DOHH2 (cell line): ENCODE data around the gene FOSL2.

Source experiments
- H3F3A ChIP-seq: fragments of 200-600 bp; sonication (generic), shearing (Covaris generic); 2 replicates; pipeline ENCODE4 v1.6.0; 2016; ENCODE audit warnings: antibody characterized with exemption, mild to moderate bottlenecking; ENCODE audit not compliant: control insufficient read depth, insufficient read depth
- H3K27ac ChIP-seq: fragments of 200-600 bp; sonication (generic); 2 replicates; pipeline ENCODE4 v1.5.1; 2014; ENCODE audit warnings: low read depth, mild to moderate bottlenecking, low read length, moderate library complexity
- H3K27me3 ChIP-seq: fragments of 200-600 bp; sonication (generic); 2 replicates; pipeline ENCODE4 v1.6.1; 2014; ENCODE audit warnings: mild to moderate bottlenecking, low read length, mixed read lengths; ENCODE audit not compliant: control insufficient read depth
- H3K36me3 ChIP-seq: fragments of 200-600 bp; sonication (generic); 2 replicates; pipeline ENCODE4 v1.6.1; 2014; ENCODE audit warnings: mild to moderate bottlenecking, low read length, moderate library complexity, mixed read lengths; ENCODE audit not compliant: control insufficient read depth
- H3K4me1 ChIP-seq: fragments of 200-600 bp; sonication (generic); 2 replicates; pipeline ENCODE4 v1.6.1; 2014; ENCODE audit warnings: mild to moderate bottlenecking, low read length, mixed read lengths; ENCODE audit not compliant: control insufficient read depth
- H3K4me2 ChIP-seq: fragments of 200-600 bp; sonication (generic); 2 replicates; pipeline ENCODE4 v1.6.0; 2014; ENCODE audit warnings: mild to moderate bottlenecking, low read length, moderate library complexity
- H3K4me3 ChIP-seq: fragments of 200-600 bp; sonication (generic); 2 replicates; pipeline ENCODE4 v1.5.1; 2014; ENCODE audit warnings: mild to moderate bottlenecking, low read length, mixed read lengths
- H3K79me2 ChIP-seq: fragments of 200-600 bp; sonication (generic); 2 replicates; pipeline ENCODE4 v1.6.1; 2014; ENCODE audit warnings: mild to moderate bottlenecking, low read length, mixed read lengths; ENCODE audit not compliant: control insufficient read depth
- H3K9me2 ChIP-seq: fragments of 200-600 bp; sonication (generic); replicated peaks from 2 replicates; pipeline ENCODE4 v1.6.1; 2014; ENCODE audit warnings: mild to moderate bottlenecking, low read length, mixed read lengths; ENCODE audit not compliant: control insufficient read depth
- H3K9me3 ChIP-seq: fragments of 200-600 bp; sonication (generic); 2 replicates; pipeline ENCODE4 v1.6.1; 2014; ENCODE audit warnings: antibody characterized with exemption, low read length, mixed read lengths; ENCODE audit not compliant: control insufficient read depth, insufficient read depth
- H4K20me1 ChIP-seq: fragments of 200-600 bp; sonication (generic); 2 replicates; pipeline ENCODE4 v1.6.0; 2014; ENCODE audit warnings: low read depth, mild to moderate bottlenecking, antibody characterized with exemption, low read length, moderate library complexity; ENCODE audit not compliant: control insufficient read depth, insufficient read depth
- CTCF ChIP-seq: fragments of 200-600 bp; sonication (generic); IDR thresholded peaks from one replicate; pipeline ENCODE4 v1.5.1; 2014; ENCODE audit warnings: antibody characterized with exemption, mild to moderate bottlenecking, low read depth, low read length; ENCODE audit not compliant: poor library complexity, severe bottlenecking
- EZH2phosphoT487 ChIP-seq: fragments of 200-600 bp; sonication (generic); IDR thresholded peaks from 2 replicates; pipeline ENCODE4 v1.6.1; 2017; ENCODE audit warnings: borderline replicate concordance, mild to moderate bottlenecking, antibody characterized with exemption, low read length, moderate library complexity, mixed read lengths

Gene FOSL2

DNA sequence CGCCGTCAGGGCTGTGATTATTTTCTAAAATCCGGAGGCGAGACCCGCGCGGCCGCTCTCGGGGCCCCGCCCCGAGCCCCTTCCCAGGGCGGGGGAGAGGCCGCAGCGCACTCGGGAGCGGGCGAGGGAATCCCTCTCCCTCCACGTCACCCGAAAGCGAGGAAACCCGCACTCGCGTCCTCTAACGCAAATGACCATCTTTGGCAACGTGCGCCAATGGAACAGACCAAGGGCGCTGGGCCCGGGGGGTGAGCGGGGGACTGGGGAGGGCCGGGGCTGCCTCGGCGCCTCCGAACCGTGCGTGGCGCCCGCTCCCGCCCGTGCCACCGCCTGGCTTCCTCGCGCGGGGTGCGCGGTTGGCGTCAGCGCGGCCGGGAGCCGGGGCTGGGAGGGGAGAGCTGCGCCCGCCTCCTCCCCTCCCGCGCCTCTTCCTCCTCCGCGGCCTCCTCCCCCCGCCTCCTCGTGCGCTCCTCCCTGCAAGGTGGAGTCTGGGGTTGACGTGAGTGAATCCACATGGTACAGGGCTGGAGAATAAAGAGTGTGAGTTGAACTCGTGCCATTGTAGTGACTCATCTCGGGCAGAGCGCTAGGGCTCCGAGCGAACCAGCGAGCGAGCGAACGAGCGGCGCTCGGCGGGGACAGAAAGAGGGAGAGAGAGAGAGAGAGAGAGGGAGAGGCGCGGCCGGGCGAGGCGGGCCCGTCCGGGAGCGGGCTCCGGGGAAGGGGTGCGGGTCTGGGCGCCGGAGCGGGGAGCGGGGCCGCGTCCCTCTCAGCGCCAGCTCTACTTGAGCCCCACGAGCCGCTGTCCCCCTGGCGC lies at the start of gene FOSL2:
FOSL2 (plus strand) TSS at position 562 of the 817 bp plus-strand sequence. CDS start 863 bp downstream, outside the sequence.
- Histone ChIP-seq H3K4me2 (peak within 1 kb of the TSS; percentile 85), H3F3A (no peaks in the 10 kb centered on the region), H3K36me3 (no peaks in the 10 kb centered on the region), H3K79me2 (no peaks in the 10 kb centered on the region), H3K9me2 (no peaks in the 10 kb centered on the region), H3K4me1 (peaks cover 18% of the 10 kb centered on the region), H3K27me3 (peaks cover 76% of the 10 kb centered on the region), H3K9me3 (no peaks in the 10 kb centered on the region), H4K20me1 (0 out of 2 replicates have a peak, but pooled peaks cover 3% of the 10 kb centered on the region), H3K4me3 (peak within 1 kb of the TSS; percentile 76), H3K27ac (no peak within 1 kb of the TSS)
- no peak for TF ChIP-seq EZH2phosphoT487

GRCh38 chr2:28343184-28343942 lies 49.3 kb upstream of the FOSL2 start:
- Histone ChIP-seq H3K4me2 (no peak overlapping the region), H3K9me2 (no peaks in the 10 kb centered on the region), H3F3A (no peaks in the 10 kb centered on the region), H3K4me1 (no peaks in the 10 kb centered on the region), H4K20me1 (no peaks in the 10 kb centered on the region), H3K79me2 (no peaks in the 10 kb centered on the region), H3K9me3 (no peaks in the 10 kb centered on the region), H3K4me3 (no peak overlapping the region), H3K27me3 (no peaks in the 10 kb centered on the region), H3K27ac (no peak overlapping the region), H3K36me3 (no peaks in the 10 kb centered on the region)
- TF ChIP-seq CTCF (no peak), EZH2phosphoT487 (no peak)

DNA sequence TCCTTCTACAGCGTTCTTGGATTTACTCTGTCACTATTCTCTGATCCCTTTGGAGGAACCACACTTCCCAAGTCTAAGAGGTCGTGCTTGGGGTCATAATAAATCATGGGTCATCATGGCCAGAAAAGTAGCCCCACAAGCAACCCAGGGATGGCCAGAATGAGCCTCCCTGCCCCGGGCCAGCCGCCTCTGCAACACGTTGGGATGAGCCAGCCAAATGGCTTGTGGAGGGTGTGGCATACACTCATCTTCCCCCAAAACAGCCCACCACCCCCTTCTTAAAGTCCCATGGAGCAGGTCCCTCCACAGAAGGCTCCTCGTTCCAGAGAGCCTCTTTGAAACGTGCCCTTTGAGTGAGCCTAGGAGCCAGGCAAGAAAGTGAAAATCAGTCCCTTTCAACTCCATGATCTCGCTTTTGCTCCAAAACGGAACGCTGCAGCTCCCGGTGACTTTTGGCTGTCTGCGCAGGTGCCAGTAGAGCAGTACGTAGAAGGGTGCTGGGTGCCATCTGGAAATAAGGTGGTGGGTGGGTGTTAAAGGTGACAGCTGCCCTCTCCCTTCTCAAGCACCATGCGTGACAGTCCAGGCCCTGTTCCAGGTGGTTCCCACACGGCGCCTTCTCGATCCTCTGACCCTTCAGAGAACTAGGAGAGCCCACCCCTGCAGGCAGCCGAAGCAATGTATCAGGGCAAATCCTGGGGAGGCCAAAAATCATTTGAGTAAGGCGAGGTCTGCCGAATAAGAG lies 48.5 kb upstream of the FOSL2 start:
- no peaks in the 10 kb centered on the region for H3K27me3 ChIP-seq
- no peaks in the 10 kb centered on the region for H3K4me1 ChIP-seq
- no peak overlapping the region for H3K27ac ChIP-seq
- no peaks in the 10 kb centered on the region for H4K20me1 ChIP-seq
- H3K36me3 ChIP-seq, result no peaks in the 10 kb centered on the region
- no peak for TF ChIP-seq EZH2phosphoT487
- no peak for TF ChIP-seq CTCF
- H3K79me2 ChIP-seq, result no peaks in the 10 kb centered on the region
- no peak overlapping the region for H3K4me2 ChIP-seq
- H3K9me3 ChIP-seq, result no peaks in the 10 kb centered on the region
- no peaks in the 10 kb centered on the region for H3F3A ChIP-seq
- no peak overlapping the region for H3K4me3 ChIP-seq
- no peaks in the 10 kb centered on the region for H3K9me2 ChIP-seq
